Smooth muscle cell (in vitro differentiated cells): Measurements from ENCODE around the gene DYRK1A. TPM values are rescaled to one million over a fixed set of nuclear protein-coding genes. Genes with fewer than 3 reads are reported as not detected.

Experiments used
- DNase-seq: peaks from one replicate; lab custom pipeline; 2025; ENCODE audit not compliant: unreplicated experiment; lab: John Stamatoyannopoulos, UW
- H2AFZ ChIP-seq: fragments of 200-600 bp; sonication (generic); 2 replicates; pipeline ENCODE4 v1.6.0; 2016; ENCODE audit warnings: antibody characterized with exemption, low read depth, mild to moderate bottlenecking
- H3F3A ChIP-seq: fragments of 200-600 bp; sonication (generic); 2 replicates; pipeline ENCODE4 v1.6.0; 2017; ENCODE audit warnings: antibody characterized with exemption, low read depth
- H3K27ac ChIP-seq: fragments of 200-600 bp; sonication (generic); 2 replicates; pipeline ENCODE4 v1.5.1; 2016; ENCODE audit warnings: low read depth, mild to moderate bottlenecking
- H3K27me3 ChIP-seq: fragments of 200-600 bp; sonication (generic); 2 replicates; pipeline ENCODE4 v1.6.1; 2016; ENCODE audit warnings: low read depth, mild to moderate bottlenecking
- H3K36me3 ChIP-seq: fragments of 200-600 bp; sonication (generic); 2 replicates; pipeline ENCODE4 v1.5.1; 2016; ENCODE audit warnings: low read depth
- H3K4me1 ChIP-seq: fragments of 200-600 bp; sonication (generic); 2 replicates; pipeline ENCODE4 v1.5.1; 2016; ENCODE audit warnings: low read depth
- H3K4me2 ChIP-seq: fragments of 200-600 bp; sonication (generic); 2 replicates; pipeline ENCODE4 v1.6.0; 2016; ENCODE audit warnings: mild to moderate bottlenecking
- H3K4me3 ChIP-seq: fragments of 200-600 bp; sonication (generic); 2 replicates; pipeline ENCODE4 v1.5.1; 2016; ENCODE audit warnings: mild to moderate bottlenecking
- H3K79me2 ChIP-seq: fragments of 200-600 bp; sonication (generic); 2 replicates; pipeline ENCODE4 v1.6.0; 2016; ENCODE audit warnings: low read depth, mild to moderate bottlenecking
- H3K9ac ChIP-seq: fragments of 200-600 bp; sonication (generic); 2 replicates; pipeline ENCODE4 v1.6.0; 2016; ENCODE audit warnings: low read depth
- H3K9me3 ChIP-seq: fragments of 200-600 bp; sonication (generic); replicated peaks from 2 replicates; pipeline ENCODE4 v1.5.1; 2016; ENCODE audit warnings: low read depth
- H4K20me1 ChIP-seq: fragments of 200-600 bp; sonication (generic); 2 replicates; pipeline ENCODE4 v1.6.0; 2016; ENCODE audit warnings: low read depth
- WGBS: methylation state at CpG from one replicate; pipeline ENCODE4 v1.1.7; 2016; ENCODE audit warnings: low lambda C conversion rate; 5-methylcytosine and 5-hydroxymethylcytosine counted together
- polyA plus RNA-seq: library from polyadenylated mRNA; unstranded; fragments of >200 nt; fragmentation: Nextera tagmentation; extraction: Ambion mirVana; gene quantifications from 2 replicates; pipeline ENCODE4 v1.2.1, GENCODE V29; 2016
- total RNA-seq: library from RNA; depleted of rRNA; stranded (reverse); fragments of >200 nt; gene quantifications from 2 replicates; pipeline ENCODE4 v1.2.3, GENCODE V29; 2014
- TF ChIP-seq, protein P1 (sequence below): fragments of 200-600 bp; sonication (generic); IDR thresholded peaks from 2 replicates; pipeline ENCODE4 v1.5.1; 2017; ENCODE audit warnings: borderline replicate concordance, mild to moderate bottlenecking, antibody characterized with exemption; ENCODE audit not compliant: insufficient read depth, poor library complexity, severe bottlenecking

DYRK1A gene
- total and polyA plus RNA-seq, 2 experiments from 2014 or later, result 2.4 to 61.7 TPM

- Histone ChIP-seq H3K4me1 (peaks cover 50% of the 10 kb centered on the region), H4K20me1 (peaks cover 100% of the 10 kb centered on the region), H3K36me3 (no peaks in the 10 kb centered on the region), H3K27me3 (no peaks in the 10 kb centered on the region), H3K79me2 (peaks cover 87% of the 10 kb centered on the region), H3F3A (peaks cover 36% of the 10 kb centered on the region), H3K9ac (no peak overlapping the region), H3K9me3 (no peaks in the 10 kb centered on the region), H2AFZ (no peak overlapping the region), H3K27ac (peak overlapping the region; percentile 38), H3K4me3 (no peak overlapping the region), H3K4me2 (peak overlapping the region; percentile 62)
- no peak for DNase-seq
- TF ChIP-seq, protein P1, sequence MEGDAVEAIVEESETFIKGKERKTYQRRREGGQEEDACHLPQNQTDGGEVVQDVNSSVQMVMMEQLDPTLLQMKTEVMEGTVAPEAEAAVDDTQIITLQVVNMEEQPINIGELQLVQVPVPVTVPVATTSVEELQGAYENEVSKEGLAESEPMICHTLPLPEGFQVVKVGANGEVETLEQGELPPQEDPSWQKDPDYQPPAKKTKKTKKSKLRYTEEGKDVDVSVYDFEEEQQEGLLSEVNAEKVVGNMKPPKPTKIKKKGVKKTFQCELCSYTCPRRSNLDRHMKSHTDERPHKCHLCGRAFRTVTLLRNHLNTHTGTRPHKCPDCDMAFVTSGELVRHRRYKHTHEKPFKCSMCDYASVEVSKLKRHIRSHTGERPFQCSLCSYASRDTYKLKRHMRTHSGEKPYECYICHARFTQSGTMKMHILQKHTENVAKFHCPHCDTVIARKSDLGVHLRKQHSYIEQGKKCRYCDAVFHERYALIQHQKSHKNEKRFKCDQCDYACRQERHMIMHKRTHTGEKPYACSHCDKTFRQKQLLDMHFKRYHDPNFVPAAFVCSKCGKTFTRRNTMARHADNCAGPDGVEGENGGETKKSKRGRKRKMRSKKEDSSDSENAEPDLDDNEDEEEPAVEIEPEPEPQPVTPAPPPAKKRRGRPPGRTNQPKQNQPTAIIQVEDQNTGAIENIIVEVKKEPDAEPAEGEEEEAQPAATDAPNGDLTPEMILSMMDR, result no peak
- 17% methylated on average over 2 of the region's 2 CpGs for WGBS
Measured at GRCh38 chr21:37454869-37455503, 88.4 kb downstream of the DYRK1A start.

GRCh38 chr21:37455504-37455911 lies 88.9 kb downstream of the DYRK1A start:
- Histone ChIP-seq H3K9ac (no peak overlapping the region), H3K4me2 (peak overlapping the region; percentile 62), H3K27ac (peak overlapping the region; percentile 38), H3K36me3 (no peaks in the 10 kb centered on the region), H3K9me3 (no peaks in the 10 kb centered on the region), H3K79me2 (peaks cover 89% of the 10 kb centered on the region), H4K20me1 (peaks cover 100% of the 10 kb centered on the region), H3K27me3 (no peaks in the 10 kb centered on the region), H2AFZ (no peak overlapping the region), H3K4me3 (no peak overlapping the region), H3K4me1 (peaks cover 53% of the 10 kb centered on the region), H3F3A (peaks cover 34% of the 10 kb centered on the region)
- no peak for DNase-seq
- TF ChIP-seq, protein P1, result no peak
- WGBS, result 41% methylated on average over 7 of the region's 7 CpGs

GRCh38 chr21:37458669-37459276 lies 92.2 kb downstream of the DYRK1A start:
- TF ChIP-seq, protein P1, result no peak
- Histone ChIP-seq H3F3A (peaks cover 23% of the 10 kb centered on the region), H3K79me2 (peaks cover 100% of the 10 kb centered on the region), H3K9ac (peak overlapping the region; percentile 35), H3K27me3 (no peaks in the 10 kb centered on the region), H3K27ac (peak overlapping the region; percentile 60), H2AFZ (no peak overlapping the region), H3K4me1 (peaks cover 58% of the 10 kb centered on the region), H4K20me1 (peaks cover 100% of the 10 kb centered on the region), H3K4me3 (no peak overlapping the region), H3K9me3 (no peaks in the 10 kb centered on the region), H3K4me2 (peak overlapping the region; percentile 61), H3K36me3 (no peaks in the 10 kb centered on the region)
- no peak for DNase-seq
- 31% methylated on average over 7 of the region's 7 CpGs for WGBS
